Prostate gland (tissue), 2 donors: ENCODE data around the gene TNFAIP2. TPM values are rescaled to one million over a fixed set of nuclear protein-coding genes. Genes with fewer than 3 reads are reported as not detected.
"Not testable (repeated sequence)": the region's sequence is repeated elsewhere in the genome, so short reads cannot be mapped to it uniquely, and the experiment has no call there.

Source experiments
- DNase-seq: peaks from one replicate; pipeline ENCODE4 v3.0.0-alpha.2; 2019; ENCODE audit warnings: low spot score
- H3K27ac ChIP-seq, 2 donors: fragments of 200-600 bp; sonication (generic); 2 replicates each; pipeline ENCODE4 v1.5.1; 2017 to 2019
- H3K27me3 ChIP-seq: fragments of 200-600 bp; sonication (generic); replicated peaks from 2 replicates; pipeline ENCODE4 v1.5.1; 2019; ENCODE audit not compliant: insufficient read depth
- H3K36me3 ChIP-seq, 2 donors: fragments of 200-600 bp; sonication (generic); 1 replicate in 1 of 2; 2 replicates in 1 of 2; pipeline versions ENCODE4 v1.5.1 to v1.8.1; 2017 to 2019
- H3K4me1 ChIP-seq: fragments of 200-600 bp; sonication (generic); replicated peaks from 2 replicates; pipeline ENCODE4 v1.5.1; 2019
- H3K4me3 ChIP-seq, 2 donors: fragments of 200-600 bp; sonication (generic); 2 replicates each; pipeline ENCODE4 v1.5.1; 2017 to 2019
- H3K9me3 ChIP-seq: fragments of 200-600 bp; sonication (generic); 2 replicates; pipeline ENCODE4 v1.5.1; 2017
- CTCF ChIP-seq, 4 experiments: fragments of 200-600 bp in 2 of 4; fragments of 450-650 bp in 2 of 4; sonication (generic) in 2 of 4; IDR thresholded peaks; 1 replicate in 3 of 4; 2 replicates in 1 of 4; pipeline ENCODE4 v1.5.1; 2016 to 2019; ENCODE audit warnings: antibody characterized with exemption in 4 of 4, mild to moderate bottlenecking in 2 of 4, moderate library complexity in 2 of 4
- POLR2A ChIP-seq: fragments of 450-650 bp; IDR thresholded peaks from one replicate; pipeline ENCODE4 v1.6.1; 2016; ENCODE audit warnings: antibody characterized with exemption, mild to moderate bottlenecking
- POLR2AphosphoS5 ChIP-seq: sonication (generic); formaldehyde crosslinking; IDR thresholded peaks from one replicate; pipeline ENCODE4 v1.6.1; 2017; ENCODE audit warnings: antibody characterized with exemption
- WGBS: methylation state at CpG from one replicate; pipeline ENCODE4 v1.1.5; 2018; 5-methylcytosine and 5-hydroxymethylcytosine counted together
- intact Hi-C: fragments of 100-400 bp; cut with DNase I; formaldehyde crosslinking; loops from one replicate; pipeline ENCODE4 v1.14.2; 2022
- total RNA-seq, 2 donors: library from RNA; depleted of rRNA; stranded (reverse); fragments of >200 nt; gene quantifications; one replicate each; pipeline ENCODE4 v1.1.0, GENCODE V29; 2016

The TNFAIP2 gene
- total RNA-seq, 2 donors from 2014 or later = 36.5 to 46.4 TPM

GRCh38 chr14:103115845-103116572, 7.3 kb upstream of the TNFAIP2 start:
- no peak for DNase-seq
- TF ChIP-seq CTCF (IDR thresholded peaks at IDR 0.05) (no peak), POLR2AphosphoS5 (no peak), POLR2A (no peak)
- Histone ChIP-seq H3K27me3 (no peaks in the 10 kb centered on the region), H3K4me1 (no peaks in the 10 kb centered on the region), H3K9me3 (no peaks in the 10 kb centered on the region), H3K36me3 (no peaks in the 10 kb centered on the region), H3K4me3 (no peak overlapping the region), H3K27ac (no peak overlapping the region)
- intact Hi-C loops = no loop called here
- 94% methylated on average over 10 of the region's 10 CpGs for WGBS

GRCh38 chr14:103116636-103117035, 6.6 kb upstream of the TNFAIP2 start:
- Histone ChIP-seq H3K4me1 (no peaks in the 10 kb centered on the region), H3K9me3 (no peaks in the 10 kb centered on the region), H3K4me3 (no peak overlapping the region), H3K36me3 (no peaks in the 10 kb centered on the region), H3K27me3 (no peaks in the 10 kb centered on the region), H3K27ac (no peak overlapping the region)
- intact Hi-C loops = no loop called here
- WGBS = 81% methylated on average over 17 of the region's 17 CpGs
- TF ChIP-seq POLR2AphosphoS5 (no peak), CTCF (IDR thresholded peaks at IDR 0.05) (no peak), POLR2A (no peak)
- no peak for DNase-seq

GRCh38 chr14:103117499-103117898, 5.8 kb upstream of the TNFAIP2 start:
- H3K27me3 ChIP-seq, H3K4me1 ChIP-seq, H3K4me3 ChIP-seq, H3K27ac ChIP-seq, intact Hi-C loops, DNase-seq, H3K9me3 ChIP-seq, H3K36me3 ChIP-seq: not testable (repeated sequence)
- 97% methylated on average over 7 of the region's 7 CpGs for WGBS

- WGBS = 49% methylated on average over 10 of the region's 10 CpGs
- Histone ChIP-seq H3K27me3 (no peaks in the 10 kb centered on the region), H3K36me3 (no peaks in the 10 kb centered on the region), H3K9me3 (no peaks in the 10 kb centered on the region), H3K4me3 (no peak overlapping the region), H3K27ac (no peak overlapping the region), H3K4me1 (peaks cover 9% of the 10 kb centered on the region)
- no peak for DNase-seq
- intact Hi-C loops = no loop called here
- TF ChIP-seq POLR2AphosphoS5 (no peak), POLR2A (no peak), CTCF (IDR thresholded peaks at IDR 0.05) (no peak)
Measured at GRCh38 chr14:103118018-103118662, 5.1 kb upstream of the TNFAIP2 start.

GRCh38 chr14:103118663-103119404, 4.4 kb upstream of the TNFAIP2 start:
- TF ChIP-seq POLR2A (no peak), CTCF (IDR thresholded peaks at IDR 0.05) (no peak), POLR2AphosphoS5 (no peak)
- intact Hi-C loops = no loop called here
- Histone ChIP-seq H3K9me3 (no peaks in the 10 kb centered on the region), H3K4me3 (no peak overlapping the region), H3K4me1 (peaks cover 14% of the 10 kb centered on the region), H3K27me3 (no peaks in the 10 kb centered on the region), H3K27ac (no peak overlapping the region), H3K36me3 (no peaks in the 10 kb centered on the region)
- no peak for DNase-seq
- 83% methylated on average over 9 of the region's 9 CpGs for WGBS

- peaks cover 14% of the 10 kb centered on the region for H3K4me1 ChIP-seq
- H3K4me3 ChIP-seq, intact Hi-C loops, H3K36me3 ChIP-seq, H3K27me3 ChIP-seq, H3K9me3 ChIP-seq, DNase-seq, H3K27ac ChIP-seq: not testable (repeated sequence)
- 92% methylated on average over 8 of the region's 8 CpGs for WGBS
Measured at GRCh38 chr14:103119527-103119926, 3.7 kb upstream of the TNFAIP2 start.
